HEK293 (cell line): ENCODE data around the gene RAB9A.
A peak's percentile ranks its signal among the peaks of the same experiment; 100 is the strongest.

Experiments used
- GLIS2 ChIP-seq: fragments of 450-650 bp; formaldehyde crosslinking; IDR thresholded peaks from 2 replicates; pipeline ENCODE4 v1.5.1; 2016; ENCODE audit warnings: missing biosample characterization, missing genetic modification characterization
- KLF8 ChIP-seq: fragments of 450-650 bp; formaldehyde crosslinking; IDR thresholded peaks from 2 replicates; pipeline ENCODE4 v1.5.1; 2016; ENCODE audit warnings: missing biosample characterization, missing genetic modification characterization
- KLF9 ChIP-seq: fragments of 450-650 bp; formaldehyde crosslinking; IDR thresholded peaks from 2 replicates; pipeline ENCODE4 v1.5.1; 2016; ENCODE audit warnings: missing biosample characterization, missing genetic modification characterization, low read depth
- MZF1 ChIP-seq: fragments of 450-650 bp; formaldehyde crosslinking; IDR thresholded peaks from 2 replicates; pipeline ENCODE4 v1.5.1; 2017; ENCODE audit warnings: missing biosample characterization, missing genetic modification characterization, borderline replicate concordance
- PBX3 ChIP-seq: sonication (generic); formaldehyde crosslinking; IDR thresholded peaks from 2 replicates; pipeline ENCODE4 v1.8.1; 2022; ENCODE audit warnings: mild to moderate bottlenecking, moderate library complexity, missing genetic modification reagents
- PRDM1 ChIP-seq: fragments of 450-650 bp; formaldehyde crosslinking; IDR thresholded peaks from 2 replicates; pipeline ENCODE4; 2016; ENCODE audit warnings: missing biosample characterization, missing genetic modification characterization
- PRDM4 ChIP-seq: fragments of 450-650 bp; formaldehyde crosslinking; IDR thresholded peaks from 2 replicates; pipeline ENCODE4 v1.5.1; 2017; ENCODE audit warnings: missing biosample characterization, missing genetic modification characterization
- ZBTB26 ChIP-seq: fragments of 450-650 bp; formaldehyde crosslinking; optimal IDR thresholded peaks from 2 replicates; pipeline ENCODE3; 2016; ENCODE audit warnings: missing biosample characterization, mild to moderate bottlenecking, missing genetic modification characterization
- ZEB2 ChIP-seq: fragments of 450-650 bp; formaldehyde crosslinking; IDR thresholded peaks from 2 replicates; pipeline ENCODE4 v1.5.1; 2016; ENCODE audit warnings: missing biosample characterization, missing genetic modification characterization
- ZNF23 ChIP-seq: fragments of 450-650 bp; formaldehyde crosslinking; IDR thresholded peaks from 2 replicates; pipeline ENCODE4 v1.5.1; 2016; ENCODE audit warnings: missing biosample characterization, missing genetic modification characterization, borderline replicate concordance
- ZNF391 ChIP-seq: fragments of 450-650 bp; formaldehyde crosslinking; IDR thresholded peaks from 2 replicates; pipeline ENCODE4 v1.5.1; 2016; ENCODE audit warnings: low read depth, missing biosample characterization, missing genetic modification characterization, borderline replicate concordance
- ZNF404 ChIP-seq: fragments of 450-650 bp; formaldehyde crosslinking; IDR thresholded peaks from 2 replicates; pipeline ENCODE4 v1.5.1; 2017; ENCODE audit warnings: missing biosample characterization, missing genetic modification characterization
- ZNF433 ChIP-seq: fragments of 450-650 bp; formaldehyde crosslinking; IDR thresholded peaks from 2 replicates; pipeline ENCODE4 v1.5.1; 2016; ENCODE audit warnings: missing biosample characterization, missing genetic modification characterization, low read depth
- ZNF555 ChIP-seq: fragments of 450-650 bp; formaldehyde crosslinking; conservative IDR thresholded peaks from 2 replicates; pipeline ENCODE4 v1.5.1; 2017; ENCODE audit warnings: missing biosample characterization, mild to moderate bottlenecking, missing genetic modification characterization, inconsistent platforms
- ZNF560 ChIP-seq: fragments of 450-650 bp; formaldehyde crosslinking; IDR thresholded peaks from 2 replicates; pipeline ENCODE4 v1.5.1; 2017; ENCODE audit warnings: missing biosample characterization, missing genetic modification characterization, borderline replicate concordance
- ZNF600 ChIP-seq: fragments of 450-650 bp; formaldehyde crosslinking; IDR thresholded peaks from 2 replicates; pipeline ENCODE4 v1.5.1; 2016; ENCODE audit warnings: missing biosample characterization, missing genetic modification characterization
- ZNF623 ChIP-seq: fragments of 450-650 bp; formaldehyde crosslinking; IDR thresholded peaks from 2 replicates; pipeline ENCODE4 v1.5.1; 2016; ENCODE audit warnings: missing biosample characterization, missing genetic modification characterization
- ZNF639 ChIP-seq: fragments of 450-650 bp; formaldehyde crosslinking; IDR thresholded peaks from 2 replicates; pipeline ENCODE4 v1.5.1; 2016; ENCODE audit warnings: missing biosample characterization, missing genetic modification characterization
- ZNF658 ChIP-seq: fragments of 450-650 bp; formaldehyde crosslinking; IDR thresholded peaks from 2 replicates; pipeline ENCODE4; 2016; ENCODE audit warnings: missing biosample characterization, missing genetic modification characterization
- ZNF677 ChIP-seq: fragments of 450-650 bp; IDR thresholded peaks from 2 replicates; pipeline ENCODE4 v1.5.0; 2018; ENCODE audit warnings: missing biosample characterization, mild to moderate bottlenecking, missing genetic modification characterization, moderate library complexity
- ZNF707 ChIP-seq: fragments of 450-650 bp; formaldehyde crosslinking; IDR thresholded peaks from 2 replicates; pipeline ENCODE4 v1.5.1; 2016; ENCODE audit warnings: missing biosample characterization, missing genetic modification characterization
- TF ChIP-seq, protein P1 (sequence below): fragments of 450-650 bp; formaldehyde crosslinking; IDR thresholded peaks from 2 replicates; pipeline ENCODE4 v1.5.1; 2017; ENCODE audit warnings: missing biosample characterization, mild to moderate bottlenecking, missing genetic modification characterization, moderate library complexity
- TF ChIP-seq, protein P2 (sequence below): fragments of 450-650 bp; formaldehyde crosslinking; conservative IDR thresholded peaks from 2 replicates; pipeline ENCODE4 v1.5.1; 2016; ENCODE audit warnings: low read depth, missing biosample characterization, missing genetic modification characterization
- TF ChIP-seq, protein P3 (sequence below): fragments of 450-650 bp; formaldehyde crosslinking; IDR thresholded peaks from 2 replicates; pipeline ENCODE4 v1.5.1; 2016; ENCODE audit warnings: missing biosample characterization, missing genetic modification characterization

Gene RAB9A

GRCh38 chrX:13734278-13735172 is 45.6 kb downstream of the RAB9A start, which contains the start of the genes OFD1 and TRAPPC2 (continued):
- TF ChIP-seq ZNF560, result no peak
- TF ChIP-seq, protein P1, sequence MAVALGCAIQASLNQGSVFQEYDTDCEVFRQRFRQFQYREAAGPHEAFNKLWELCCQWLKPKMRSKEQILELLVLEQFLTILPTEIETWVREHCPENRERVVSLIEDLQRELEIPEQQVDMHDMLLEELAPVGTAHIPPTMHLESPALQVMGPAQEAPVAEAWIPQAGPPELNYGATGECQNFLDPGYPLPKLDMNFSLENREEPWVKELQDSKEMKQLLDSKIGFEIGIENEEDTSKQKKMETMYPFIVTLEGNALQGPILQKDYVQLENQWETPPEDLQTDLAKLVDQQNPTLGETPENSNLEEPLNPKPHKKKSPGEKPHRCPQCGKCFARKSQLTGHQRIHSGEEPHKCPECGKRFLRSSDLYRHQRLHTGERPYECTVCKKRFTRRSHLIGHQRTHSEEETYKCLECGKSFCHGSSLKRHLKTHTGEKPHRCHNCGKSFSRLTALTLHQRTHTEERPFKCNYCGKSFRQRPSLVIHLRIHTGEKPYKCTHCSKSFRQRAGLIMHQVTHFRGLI (tag by site-specific recombination), result no peak
- TF ChIP-seq ZNF404 (tag by site-specific recombination), result no peak
- peak; percentile 45 for TF ChIP-seq ZBTB26 (tag by site-specific recombination)
- 0 out of 2 replicates have a peak, but pooled peaks have one; percentile 30 for TF ChIP-seq PBX3
- no peak for TF ChIP-seq ZNF677 (tag by site-specific recombination)
- peak; percentile 59; the same call in 1 of the 2 replicates for TF ChIP-seq GLIS2 (tag by site-specific recombination)
- TF ChIP-seq ZNF658 (tag by site-specific recombination), result no peak
- TF ChIP-seq ZNF623 (tag by site-specific recombination), result no peak; the same call in 1 of the 2 replicates
- TF ChIP-seq ZNF23 (tag by site-specific recombination), result no peak
- TF ChIP-seq, protein P2, sequence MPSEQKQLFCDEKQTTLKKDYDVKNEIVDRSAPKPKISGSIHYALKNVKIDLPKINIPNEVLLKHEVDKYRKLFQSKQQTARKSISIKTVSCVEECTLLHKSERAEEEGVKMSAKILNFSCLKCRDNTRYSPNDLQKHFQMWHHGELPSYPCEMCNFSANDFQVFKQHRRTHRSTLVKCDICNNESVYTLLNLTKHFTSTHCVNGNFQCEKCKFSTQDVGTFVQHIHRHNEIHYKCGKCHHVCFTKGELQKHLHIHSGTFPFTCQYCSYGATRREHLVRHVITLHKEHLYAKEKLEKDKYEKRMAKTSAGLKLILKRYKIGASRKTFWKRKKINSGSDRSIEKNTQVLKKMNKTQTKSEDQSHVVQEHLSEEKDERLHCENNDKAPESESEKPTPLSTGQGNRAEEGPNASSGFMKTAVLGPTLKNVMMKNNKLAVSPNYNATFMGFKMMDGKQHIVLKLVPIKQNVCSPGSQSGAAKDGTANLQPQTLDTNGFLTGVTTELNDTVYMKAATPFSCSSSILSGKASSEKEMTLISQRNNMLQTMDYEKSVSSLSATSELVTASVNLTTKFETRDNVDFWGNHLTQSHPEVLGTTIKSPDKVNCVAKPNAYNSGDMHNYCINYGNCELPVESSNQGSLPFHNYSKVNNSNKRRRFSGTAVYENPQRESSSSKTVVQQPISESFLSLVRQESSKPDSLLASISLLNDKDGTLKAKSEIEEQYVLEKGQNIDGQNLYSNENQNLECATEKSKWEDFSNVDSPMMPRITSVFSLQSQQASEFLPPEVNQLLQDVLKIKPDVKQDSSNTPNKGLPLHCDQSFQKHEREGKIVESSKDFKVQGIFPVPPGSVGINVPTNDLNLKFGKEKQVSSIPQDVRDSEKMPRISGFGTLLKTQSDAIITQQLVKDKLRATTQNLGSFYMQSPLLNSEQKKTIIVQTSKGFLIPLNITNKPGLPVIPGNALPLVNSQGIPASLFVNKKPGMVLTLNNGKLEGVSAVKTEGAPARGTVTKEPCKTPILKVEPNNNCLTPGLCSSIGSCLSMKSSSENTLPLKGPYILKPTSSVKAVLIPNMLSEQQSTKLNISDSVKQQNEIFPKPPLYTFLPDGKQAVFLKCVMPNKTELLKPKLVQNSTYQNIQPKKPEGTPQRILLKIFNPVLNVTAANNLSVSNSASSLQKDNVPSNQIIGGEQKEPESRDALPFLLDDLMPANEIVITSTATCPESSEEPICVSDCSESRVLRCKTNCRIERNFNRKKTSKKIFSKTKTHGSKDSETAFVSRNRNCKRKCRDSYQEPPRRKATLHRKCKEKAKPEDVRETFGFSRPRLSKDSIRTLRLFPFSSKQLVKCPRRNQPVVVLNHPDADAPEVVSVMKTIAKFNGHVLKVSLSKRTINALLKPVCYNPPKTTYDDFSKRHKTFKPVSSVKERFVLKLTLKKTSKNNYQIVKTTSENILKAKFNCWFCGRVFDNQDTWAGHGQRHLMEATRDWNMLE (tag by site-specific recombination), result peak; percentile 62; the same call in 1 of the 2 replicates
- peak; percentile 40; the same call in 1 of the 2 replicates for TF ChIP-seq ZNF391 (tag by site-specific recombination)
- TF ChIP-seq, protein P3, sequence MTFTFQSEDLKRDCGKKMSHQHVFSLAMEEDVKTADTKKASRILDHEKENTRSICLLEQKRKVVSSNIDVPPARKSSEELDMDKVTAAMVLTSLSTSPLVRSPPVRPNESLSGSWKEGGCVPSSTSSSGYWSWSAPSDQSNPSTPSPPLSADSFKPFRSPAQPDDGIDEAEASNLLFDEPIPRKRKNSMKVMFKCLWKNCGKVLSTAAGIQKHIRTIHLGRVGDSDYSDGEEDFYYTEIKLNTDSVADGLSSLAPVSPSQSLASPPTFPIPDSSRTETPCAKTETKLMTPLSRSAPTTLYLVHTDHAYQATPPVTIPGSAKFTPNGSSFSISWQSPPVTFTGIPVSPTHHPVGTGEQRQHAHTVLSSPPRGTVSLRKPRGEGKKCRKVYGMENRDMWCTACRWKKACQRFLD (tag by site-specific recombination), result no peak
- TF ChIP-seq ZNF707 (tag by site-specific recombination), result no peak
- no peak; the same call in 1 of the 2 replicates for TF ChIP-seq ZNF639
- TF ChIP-seq PRDM1 (tag by site-specific recombination), result peak; percentile 7; the same call in 1 of the 2 replicates
- TF ChIP-seq KLF9 (tag by site-specific recombination), result peak; percentile 55; the same call in 1 of the 2 replicates
- peak; percentile 95 for TF ChIP-seq ZNF600
- TF ChIP-seq ZEB2 (tag by site-specific recombination), result peak; percentile 80
- peak; percentile 81 for TF ChIP-seq KLF8 (tag by site-specific recombination)
- TF ChIP-seq PRDM4, result peak; percentile 41; the same call in 1 of the 2 replicates
- no peak for TF ChIP-seq ZNF555 (tag by site-specific recombination)
- TF ChIP-seq ZNF433 (tag by site-specific recombination), result no peak
- TF ChIP-seq MZF1 (tag by site-specific recombination), result no peak
